ENCODE data around the gene IER3. TPM values are rescaled to one million over a fixed set of nuclear protein-coding genes. Genes with fewer than 3 reads are reported as not detected.

IER3 gene
- polyA plus RNA-seq, 1 experiment = 85.2 TPM

DNA sequence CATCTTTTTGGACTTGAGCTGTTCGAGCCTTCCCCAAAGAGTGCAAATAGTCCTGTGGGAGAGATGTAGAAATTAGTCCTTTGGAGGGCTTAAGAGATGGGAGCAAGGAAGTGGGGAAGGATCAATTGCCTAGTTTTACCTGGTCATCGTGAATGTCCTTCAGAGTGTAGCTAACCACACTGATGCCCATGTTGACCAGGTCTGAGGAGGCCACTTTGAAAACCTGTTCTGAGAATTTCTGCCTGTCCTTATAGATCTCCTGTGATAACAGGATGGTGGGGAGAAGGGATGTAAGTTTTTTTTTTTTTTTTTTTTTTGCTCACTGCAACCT lies 3.8 kb downstream of the IER3 start:
- CTCF ChIA-PET = interaction anchor here (1.0 to 1.7 kb wide), 3 partner anchors 18 to 112 kb away, joined by 5 to 15 read pairs (median 7); no protein-coding TSS in a partner anchor
- H3K27me3 ChIP-seq (ENCODE audit: control insufficient read depth, insufficient read depth, low read length) = no peaks in the 10 kb centered on the region
- TF ChIP-seq, protein P1, sequence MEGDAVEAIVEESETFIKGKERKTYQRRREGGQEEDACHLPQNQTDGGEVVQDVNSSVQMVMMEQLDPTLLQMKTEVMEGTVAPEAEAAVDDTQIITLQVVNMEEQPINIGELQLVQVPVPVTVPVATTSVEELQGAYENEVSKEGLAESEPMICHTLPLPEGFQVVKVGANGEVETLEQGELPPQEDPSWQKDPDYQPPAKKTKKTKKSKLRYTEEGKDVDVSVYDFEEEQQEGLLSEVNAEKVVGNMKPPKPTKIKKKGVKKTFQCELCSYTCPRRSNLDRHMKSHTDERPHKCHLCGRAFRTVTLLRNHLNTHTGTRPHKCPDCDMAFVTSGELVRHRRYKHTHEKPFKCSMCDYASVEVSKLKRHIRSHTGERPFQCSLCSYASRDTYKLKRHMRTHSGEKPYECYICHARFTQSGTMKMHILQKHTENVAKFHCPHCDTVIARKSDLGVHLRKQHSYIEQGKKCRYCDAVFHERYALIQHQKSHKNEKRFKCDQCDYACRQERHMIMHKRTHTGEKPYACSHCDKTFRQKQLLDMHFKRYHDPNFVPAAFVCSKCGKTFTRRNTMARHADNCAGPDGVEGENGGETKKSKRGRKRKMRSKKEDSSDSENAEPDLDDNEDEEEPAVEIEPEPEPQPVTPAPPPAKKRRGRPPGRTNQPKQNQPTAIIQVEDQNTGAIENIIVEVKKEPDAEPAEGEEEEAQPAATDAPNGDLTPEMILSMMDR (IDR thresholded peaks at IDR 0.05; ENCODE audit: low read depth, low read length) = no peak
- POLR2A ChIA-PET = interaction anchor here (0.9 to 1.9 kb wide), 7 partner anchors 10 to 61 kb away, joined by 3 to 11 read pairs (median 4); no protein-coding TSS in a partner anchor
- H3K27ac ChIP-seq (ENCODE audit: low read depth, low read length) = no peak overlapping the region
- H3K4me3 ChIP-seq (ENCODE audit: low read depth, low read length) = no peak overlapping the region
- no peak for DNase-seq (ENCODE audit: low read depth, low spot score)
- no peaks in the 10 kb centered on the region; the same call in 1 of the 2 replicates for H3K9me3 ChIP-seq (ENCODE audit: control insufficient read depth, insufficient read depth, low read length)

DNA sequence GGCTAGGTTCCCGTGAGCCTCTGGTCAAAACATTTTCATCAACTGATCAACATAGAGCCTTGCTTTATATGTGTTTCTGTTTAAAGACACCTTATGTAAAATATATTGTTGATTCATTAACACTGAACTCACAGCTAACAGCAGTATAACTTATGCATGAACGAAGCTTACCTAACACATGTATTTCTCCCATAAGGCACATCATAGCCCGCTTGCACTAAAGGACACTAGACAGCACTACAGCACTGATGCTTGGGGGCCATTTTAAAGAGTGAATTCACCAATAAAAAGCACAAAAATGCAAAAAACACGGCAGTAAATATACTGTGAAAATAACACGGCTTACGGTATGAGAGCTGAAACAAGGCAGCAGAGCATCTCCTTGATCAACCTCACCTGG lies 5.8 kb downstream of the IER3 start:
- POLR2A ChIA-PET = no interaction called here
- no peak overlapping the region for H3K4me3 ChIP-seq (ENCODE audit: low read depth, low read length)
- DNase-seq (ENCODE audit: low read depth, low spot score) = no peak
- H3K27me3 ChIP-seq (ENCODE audit: control insufficient read depth, insufficient read depth, low read length) = no peaks in the 10 kb centered on the region
- CTCF ChIA-PET = interaction anchor here (1.3 to 1.5 kb wide), 2 partner anchors 10 to 90 kb away, joined by 4 read pairs; no protein-coding TSS in a partner anchor
- H3K27ac ChIP-seq (ENCODE audit: low read depth, low read length) = no peak overlapping the region
- H3K9me3 ChIP-seq (ENCODE audit: control insufficient read depth, insufficient read depth, low read length) = no peaks in the 10 kb centered on the region; the same call in 1 of the 2 replicates
- TF ChIP-seq, protein P1 (IDR thresholded peaks at IDR 0.05; ENCODE audit: low read depth, low read length) = no peak

DNA sequence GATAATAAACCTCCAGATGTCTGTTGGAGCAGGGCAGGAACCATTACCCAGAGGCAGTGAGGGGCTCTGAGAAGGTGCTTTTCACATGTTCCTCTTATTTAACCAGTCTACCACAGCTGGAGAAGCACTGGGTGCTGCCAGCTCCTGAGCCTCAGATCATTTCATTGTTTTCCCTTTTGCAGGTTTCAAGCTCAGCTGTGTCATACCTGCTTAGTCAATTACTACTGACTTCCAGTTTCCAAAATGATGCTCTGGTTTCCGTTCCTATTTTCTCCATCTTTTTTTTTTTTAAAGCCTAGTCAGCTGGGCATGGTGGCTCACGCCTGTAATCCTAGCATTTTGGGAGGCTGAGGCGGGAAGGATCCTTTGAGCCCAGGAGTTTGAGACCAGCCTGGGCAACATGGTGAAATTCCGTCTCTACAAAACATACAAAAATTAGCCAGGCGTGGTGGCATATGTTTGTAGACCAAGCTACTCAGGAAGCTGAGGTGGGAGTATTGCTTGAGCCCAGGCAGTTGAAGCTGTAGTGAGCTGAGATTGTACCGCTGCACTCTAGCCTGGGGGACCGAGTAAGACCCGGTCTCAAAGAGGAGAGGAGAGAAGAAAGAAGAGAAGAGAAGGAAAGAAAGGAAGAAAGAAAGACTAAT lies 8.6 kb downstream of the IER3 start:
- no peaks in the 10 kb centered on the region for H3K9me3 ChIP-seq (ENCODE audit: control insufficient read depth, insufficient read depth, low read length)
- no peaks in the 10 kb centered on the region for H3K27me3 ChIP-seq (ENCODE audit: control insufficient read depth, insufficient read depth, low read length)
- ChIA-PET POLR2A (no interaction called here), CTCF (interaction anchor here (2.0 to 2.3 kb wide), 2 partner anchors 13 to 57 kb away, joined by 7 to 9 read pairs; no protein-coding TSS in a partner anchor)
- TF ChIP-seq, protein P1 (IDR thresholded peaks at IDR 0.05; ENCODE audit: low read depth, low read length) = no peak
- H3K27ac ChIP-seq (ENCODE audit: low read depth, low read length) = no peak overlapping the region
- H3K4me3 ChIP-seq (ENCODE audit: low read depth, low read length) = no peak overlapping the region
- DNase-seq (ENCODE audit: low read depth, low spot score) = no peak

DNA sequence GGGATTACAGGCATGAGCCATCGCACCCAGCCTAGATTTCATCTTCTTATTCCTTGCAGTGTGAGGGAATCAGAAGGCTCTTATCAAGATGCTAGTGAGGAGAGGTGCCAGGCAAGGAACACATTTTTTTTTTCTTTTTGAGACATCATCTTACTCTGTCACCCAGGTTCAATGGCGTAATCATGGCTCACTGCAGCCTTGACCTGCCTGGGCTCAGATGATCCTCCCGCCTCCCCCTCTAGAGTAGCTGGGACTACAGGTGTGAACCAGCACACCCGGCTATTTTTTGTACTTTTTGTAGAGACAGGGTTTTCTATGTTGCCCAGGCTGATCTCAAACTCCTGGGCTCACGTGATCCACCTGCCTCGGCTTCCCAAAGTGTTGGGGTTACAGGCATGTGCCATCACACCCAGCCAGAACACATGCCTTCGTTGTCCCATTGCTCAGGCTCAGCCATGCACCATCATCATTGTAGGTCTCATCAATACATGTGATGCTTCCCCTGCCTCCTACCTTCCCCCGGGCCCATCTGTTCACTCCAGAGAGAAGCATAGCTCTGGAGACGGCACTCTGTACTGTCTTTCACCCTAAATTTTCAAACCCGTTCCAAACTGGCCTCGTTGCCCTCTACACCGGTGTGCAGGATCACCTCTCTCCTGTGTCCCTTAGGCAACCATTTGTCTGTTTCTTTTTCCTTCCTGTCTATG lies 12.0 kb downstream of the IER3 start:
- H3K27ac ChIP-seq (ENCODE audit: low read depth, low read length) = no peak overlapping the region
- H3K4me3 ChIP-seq (ENCODE audit: low read depth, low read length) = no peak overlapping the region
- CTCF ChIA-PET = interaction anchor here (1.2 to 3.1 kb wide), 5 partner anchors 10 to 355 kb away, joined by 3 to 21 read pairs (median 5); no protein-coding TSS in a partner anchor
- H3K9me3 ChIP-seq (ENCODE audit: control insufficient read depth, insufficient read depth, low read length) = no peaks in the 10 kb centered on the region
- H3K27me3 ChIP-seq (ENCODE audit: control insufficient read depth, insufficient read depth, low read length) = no peaks in the 10 kb centered on the region
- TF ChIP-seq, protein P1 (IDR thresholded peaks at IDR 0.05; ENCODE audit: low read depth, low read length) = no peak
- DNase-seq (ENCODE audit: low read depth, low spot score) = no peak
- POLR2A ChIA-PET = interaction anchor here (0.7 to 1.2 kb wide), 2 partner anchors 11 to 102 kb away, joined by 3 read pairs; no protein-coding TSS in a partner anchor

All from AG04450 (cell line).